8988T (cell line): Measurements from ENCODE around the gene SEPTIN2.
"Not testable (repeated sequence)": the region's sequence is repeated elsewhere in the genome, so short reads cannot be mapped to it uniquely, and the experiment has no call there.

ENCODE experiments used
- DNase-seq: peaks from one replicate; pipeline ENCODE4 v3.0.0; 2011

The SEPTIN2 gene

DNA sequence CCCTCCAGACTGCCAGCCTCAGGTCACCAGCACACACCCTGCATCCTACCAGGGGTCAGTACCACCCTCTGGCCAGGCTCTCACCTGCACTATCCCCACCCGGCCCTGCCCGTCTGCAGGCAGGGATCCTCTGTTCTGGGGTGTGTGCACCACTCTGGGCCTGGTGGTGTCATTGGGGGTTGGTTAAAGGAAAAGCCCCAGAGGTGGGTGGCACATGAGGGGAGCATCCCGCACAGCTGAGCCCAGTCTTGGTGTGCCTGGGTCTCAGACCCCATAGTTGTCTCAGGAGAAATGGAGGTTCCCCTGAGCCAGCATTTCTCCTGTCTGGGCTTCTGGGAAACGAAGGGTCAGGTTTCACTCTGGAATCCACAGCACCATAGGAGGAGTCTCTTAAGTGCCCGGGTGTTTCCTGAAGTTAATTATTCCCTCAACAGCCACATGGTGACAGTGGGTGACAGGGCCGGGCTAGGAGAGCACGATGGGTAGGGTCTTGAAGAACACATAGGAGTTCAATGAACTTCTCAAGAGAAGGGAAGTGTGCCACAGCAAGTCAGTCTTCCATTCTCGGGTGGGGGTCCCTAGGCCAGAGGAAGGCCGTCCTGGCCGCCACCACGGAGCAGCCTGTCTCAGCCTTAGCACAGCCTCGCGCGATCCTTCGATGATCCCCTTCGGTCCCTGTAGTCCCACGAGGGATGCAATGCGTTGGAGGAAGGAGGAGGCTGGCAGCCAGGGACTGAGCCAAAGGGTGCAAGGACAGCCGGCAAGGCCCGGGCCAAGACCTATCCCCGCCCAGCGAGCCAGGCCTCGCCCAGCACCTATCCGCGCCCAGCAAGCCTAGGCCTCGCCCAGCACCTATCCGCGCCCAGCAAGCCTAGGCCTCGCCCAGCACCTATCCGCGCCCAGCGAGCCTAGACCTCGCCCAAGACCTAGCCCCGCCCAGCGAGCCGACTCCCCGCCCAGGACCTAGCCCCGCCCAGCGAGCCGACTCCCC lies 39.2 kb downstream of the SEPTIN2 start:
- peak; percentile 39 for DNase-seq

DNA sequence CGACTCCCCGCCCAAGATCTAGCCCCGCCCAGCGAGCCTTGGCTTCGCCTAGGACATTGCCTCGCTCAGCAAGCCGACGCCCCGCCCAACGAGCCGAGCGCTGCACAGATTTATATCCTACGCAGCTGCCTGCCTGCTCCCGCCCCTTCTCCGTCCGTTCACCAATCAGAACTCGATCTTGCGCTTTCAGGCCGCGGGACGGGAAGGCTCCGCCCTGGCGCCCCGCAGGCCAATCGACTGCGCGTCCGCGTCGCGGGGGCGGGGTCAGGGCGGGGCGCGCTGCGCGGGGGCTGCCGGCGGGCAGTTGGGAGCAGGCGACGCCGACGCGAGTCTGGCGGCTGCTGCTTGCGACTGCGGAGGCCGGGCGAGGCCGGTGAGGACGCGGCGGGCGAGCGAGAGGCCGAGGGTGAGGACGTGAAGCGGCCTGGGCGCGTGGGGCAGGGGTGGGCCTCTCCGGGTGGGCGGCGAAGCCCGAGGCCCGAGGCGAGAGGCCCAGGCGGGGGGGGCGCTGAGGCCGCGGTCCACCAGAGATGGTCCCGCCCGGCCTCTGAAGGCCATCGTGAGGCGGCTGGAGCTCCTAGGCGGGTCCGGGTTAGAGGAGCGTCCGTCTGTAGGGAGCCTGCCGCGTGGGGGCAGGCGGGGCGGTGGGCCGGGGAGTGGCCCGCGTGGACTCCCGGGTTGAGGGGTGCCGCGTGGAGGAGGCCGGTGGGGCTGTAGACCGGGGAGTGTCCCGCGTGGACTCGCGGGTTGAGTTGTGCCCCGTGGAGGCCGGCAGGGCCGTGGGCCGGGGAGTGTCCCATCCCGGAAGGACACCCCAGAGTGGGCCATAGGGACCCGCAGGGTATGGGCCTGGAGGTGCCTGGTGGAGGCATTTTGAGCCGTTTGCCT lies 40.5 kb downstream of the SEPTIN2 start, which contains the start of gene FARP2:
TSS of gene FARP2 (plus strand) at position 303 of the 888 bp plus-strand sequence. CDS start 16,823 bp downstream, outside the sequence.
- peak; percentile 69 for DNase-seq

DNA sequence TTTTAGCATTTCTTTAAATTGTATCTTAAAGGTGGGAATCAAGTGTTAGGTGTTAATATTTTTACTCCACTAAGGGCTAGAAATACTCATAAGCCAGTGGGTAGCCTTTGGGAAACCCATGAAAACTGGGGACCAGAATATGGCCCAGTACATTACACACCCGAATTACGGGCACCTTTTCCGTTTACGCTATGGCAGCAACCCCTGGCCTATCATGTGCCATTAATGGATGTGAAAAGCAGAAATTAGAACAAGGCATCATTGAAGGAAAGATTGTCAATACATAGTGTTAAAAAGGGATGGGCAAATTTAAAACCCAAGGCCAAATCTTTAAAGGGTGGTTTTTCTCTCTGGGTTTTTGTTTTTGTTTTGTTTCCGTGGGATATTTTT lies 41.1 kb downstream of the SEPTIN2 start:
- DNase-seq, result no peak

DNA sequence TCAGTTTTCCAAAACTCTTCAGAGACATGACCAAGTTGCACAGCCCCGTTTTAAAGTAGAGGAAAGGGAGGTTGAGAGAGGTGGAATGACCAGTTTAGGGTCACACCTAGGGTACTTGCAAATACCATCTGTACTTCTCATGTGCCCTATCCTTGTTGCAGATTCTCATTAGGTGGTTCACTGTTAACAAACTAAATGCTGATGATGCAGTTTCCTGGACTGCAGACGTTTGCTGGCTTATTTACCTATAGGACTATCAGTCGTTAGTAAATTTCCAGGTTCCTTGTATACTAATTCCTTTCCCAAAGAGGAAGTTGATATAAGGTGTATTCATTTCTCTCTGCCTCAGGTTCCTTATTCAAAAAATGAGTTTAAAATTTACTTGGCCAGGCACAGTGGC lies 41.8 kb downstream of the SEPTIN2 start:
- no peak for DNase-seq

DNA sequence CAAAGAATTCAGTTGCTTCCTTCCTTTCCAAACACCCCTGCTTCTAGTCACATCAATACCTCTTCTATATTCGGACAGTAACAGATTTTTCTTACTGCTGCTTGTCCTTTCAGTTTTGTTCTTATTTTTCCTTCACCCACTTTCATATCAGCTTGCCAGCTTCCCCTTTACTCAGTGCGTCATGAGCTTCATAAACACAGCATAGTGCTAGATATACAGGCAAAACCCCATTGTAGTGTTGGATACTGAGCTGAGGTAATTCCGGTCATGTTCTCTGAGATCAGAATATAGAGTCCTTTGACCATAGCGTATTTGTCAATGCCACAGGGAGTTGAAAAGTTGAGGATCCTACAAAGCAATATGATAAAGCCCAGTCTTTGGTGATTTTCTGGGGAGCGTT lies 42.7 kb downstream of the SEPTIN2 start:
- DNase-seq, result no peak

DNA sequence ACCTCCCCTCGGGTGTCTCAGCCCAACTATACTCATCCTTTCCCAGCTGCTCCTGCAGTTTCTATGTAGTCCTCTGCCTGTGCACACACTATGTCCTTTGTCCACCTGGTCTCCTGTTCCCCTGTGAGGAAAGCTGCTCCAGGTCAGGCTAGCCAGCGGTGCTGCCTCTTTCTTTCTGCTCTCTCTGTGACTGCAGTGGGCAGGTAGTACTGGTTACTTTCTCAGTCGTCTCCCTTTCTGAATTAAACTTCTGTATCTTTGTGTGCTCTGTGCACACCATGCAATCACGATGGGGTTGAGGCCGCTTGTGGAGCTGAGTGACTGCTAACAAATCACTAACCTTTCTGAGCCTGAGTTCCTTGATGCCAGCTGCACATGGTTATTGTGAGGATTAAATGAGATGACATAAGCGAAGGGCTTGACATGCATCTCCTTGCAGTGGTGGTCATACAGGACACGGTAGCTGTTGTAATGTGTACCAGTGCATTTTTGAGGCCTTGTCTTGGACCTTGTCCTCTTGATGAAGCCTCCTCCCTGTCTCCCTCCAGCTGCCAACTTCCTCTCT lies 43.8 kb downstream of the SEPTIN2 start:
- DNase-seq, result no peak

DNA sequence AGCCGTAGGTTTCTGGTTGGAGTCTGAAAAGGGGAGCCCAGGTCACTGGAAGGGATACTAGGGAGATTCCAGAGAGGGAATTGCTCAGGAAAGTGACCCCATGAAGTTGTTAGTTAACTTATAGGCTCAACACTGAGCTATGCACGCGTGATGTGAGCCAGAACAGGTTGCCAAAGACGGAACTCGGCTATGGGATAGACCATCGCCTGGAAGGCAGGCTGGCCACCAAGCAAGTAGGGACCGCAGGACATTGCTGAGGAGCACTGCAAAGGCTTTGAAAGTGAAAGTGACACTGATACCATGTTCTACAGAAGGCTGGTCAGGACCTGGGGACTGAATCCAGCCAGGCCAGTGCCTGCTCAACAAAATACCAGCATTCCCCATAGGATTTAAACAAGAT lies 47.7 kb downstream of the SEPTIN2 start:
- no peak for DNase-seq

DNA sequence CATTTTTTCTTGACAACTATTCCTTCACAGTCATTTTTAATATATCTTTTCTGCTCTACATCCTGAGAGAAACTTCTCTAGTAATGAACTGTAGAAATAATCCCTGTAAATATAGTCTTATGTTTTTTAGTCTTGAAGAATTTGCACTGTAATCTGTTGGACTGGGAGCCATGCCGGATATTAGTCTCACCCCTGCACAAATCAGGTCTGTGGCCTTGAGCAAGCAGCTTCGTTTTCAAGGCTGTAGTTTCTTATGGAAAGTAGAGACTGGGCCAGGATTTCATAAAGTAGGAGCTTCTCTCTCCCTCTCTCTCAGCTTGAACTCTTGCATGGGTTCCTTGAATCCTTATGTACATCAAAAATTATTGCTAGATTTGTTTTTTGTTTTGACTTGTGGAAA lies 49.1 kb downstream of the SEPTIN2 start:
- no peak for DNase-seq

DNA sequence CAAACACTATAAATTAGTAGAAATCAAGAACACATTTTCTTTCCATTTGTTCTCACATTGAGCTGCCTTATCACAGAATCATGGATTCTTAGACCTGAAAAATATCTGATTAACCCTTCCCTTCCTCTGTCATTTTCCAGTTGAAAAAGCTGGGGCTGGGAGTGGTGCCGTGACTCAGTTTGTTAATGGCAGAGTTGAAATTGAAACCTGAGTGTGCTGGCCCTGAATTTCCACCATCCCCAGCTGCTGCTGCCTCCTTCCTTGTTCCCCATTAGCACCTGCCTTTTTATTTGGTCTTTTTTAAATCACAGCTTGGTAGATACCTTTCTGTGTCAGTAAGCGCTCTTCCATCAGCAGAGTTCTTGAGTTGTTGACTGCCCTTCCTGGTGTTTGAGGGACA lies 51.0 kb downstream of the SEPTIN2 start:
- DNase-seq, result no peak

DNA sequence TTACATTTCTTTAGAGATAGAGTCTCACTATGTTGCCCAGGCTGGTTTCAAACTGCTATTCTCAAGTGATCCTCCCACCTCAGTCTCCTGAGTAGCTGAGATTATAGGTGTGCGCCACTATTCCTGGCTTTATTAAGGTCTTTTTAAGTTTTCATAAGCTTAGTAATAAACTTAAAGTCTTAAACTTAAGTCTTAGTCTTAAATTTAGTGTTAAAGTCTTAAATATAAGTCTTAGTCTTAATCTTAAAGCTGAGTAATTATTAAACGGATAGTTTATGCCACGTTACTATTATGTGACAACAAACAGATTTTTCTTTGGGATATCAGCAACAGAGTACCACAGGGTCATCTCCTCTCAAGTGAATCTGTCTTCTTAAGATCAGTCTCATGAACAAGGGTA lies 52.9 kb downstream of the SEPTIN2 start:
- no peak for DNase-seq

DNA sequence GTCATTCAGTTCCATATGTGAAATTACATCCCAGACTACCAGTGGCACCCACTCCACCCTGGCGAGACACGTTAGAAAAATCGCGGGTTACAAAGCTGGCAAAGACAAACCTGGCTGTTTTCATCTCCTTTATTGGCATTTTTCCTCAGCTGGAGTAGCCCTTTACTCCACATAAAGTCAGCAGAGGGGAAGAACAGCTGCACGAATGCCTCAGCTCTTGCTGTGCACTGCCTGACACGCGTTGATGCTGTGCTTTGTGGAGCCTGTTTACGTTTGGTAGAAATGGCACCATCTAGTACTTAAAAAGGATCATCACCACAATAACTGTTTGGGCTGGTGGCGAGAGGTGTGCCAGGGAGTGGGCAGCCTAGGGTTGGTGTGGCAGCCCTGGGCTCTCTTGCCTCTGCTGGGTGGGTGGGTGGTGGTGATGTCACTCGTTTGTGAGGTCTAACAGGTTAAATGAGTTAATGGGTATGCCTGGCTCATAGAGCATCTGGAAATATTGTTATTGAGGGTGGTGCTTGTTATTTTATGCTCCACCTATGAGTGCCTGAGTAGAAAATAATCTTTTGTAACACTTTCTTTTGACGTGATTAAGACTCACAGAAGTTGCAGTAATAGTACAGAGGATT lies 56.8 kb downstream of the SEPTIN2 start:
- no peak for DNase-seq

DNA sequence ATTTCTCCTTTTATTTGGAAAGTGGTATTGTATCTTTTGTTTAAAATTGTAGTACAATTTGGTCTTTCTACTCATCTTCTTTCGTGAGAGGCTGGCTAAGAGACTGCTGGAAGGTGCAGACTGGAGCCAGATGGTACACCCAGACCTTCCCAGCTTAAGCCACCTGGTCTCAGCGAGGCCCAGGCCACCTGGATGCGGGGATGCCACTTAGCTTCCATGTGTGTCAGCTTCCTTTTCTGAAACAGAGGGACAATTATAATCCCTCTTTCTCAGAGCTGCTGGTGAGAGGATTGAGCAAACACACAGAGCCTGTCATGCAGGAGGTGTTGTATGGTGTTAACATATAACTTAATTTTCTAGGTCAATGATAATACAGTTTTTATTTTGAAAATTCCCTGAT lies 57.7 kb downstream of the SEPTIN2 start:
- DNase-seq, result no peak

DNA sequence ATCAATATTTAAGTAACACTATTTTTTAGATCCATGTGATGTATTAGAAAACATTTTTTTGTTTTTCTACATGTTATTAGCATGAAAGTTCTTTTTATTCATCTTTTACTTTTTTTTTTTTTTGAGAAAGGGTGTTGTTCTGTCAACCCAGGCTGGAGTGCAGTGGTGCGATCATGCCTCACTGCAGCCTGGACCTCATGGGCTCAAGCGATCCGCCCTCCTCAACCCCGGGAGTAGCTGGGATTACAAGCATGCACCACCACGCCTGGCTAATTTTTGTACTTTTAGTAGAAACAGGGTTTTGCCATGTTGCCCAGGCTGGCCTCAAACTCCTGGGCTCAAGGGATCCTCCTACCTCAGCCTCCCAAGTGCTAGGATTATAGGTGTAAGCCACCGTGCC lies 58.2 kb downstream of the SEPTIN2 start:
- DNase-seq, result not testable (repeated sequence)

DNA sequence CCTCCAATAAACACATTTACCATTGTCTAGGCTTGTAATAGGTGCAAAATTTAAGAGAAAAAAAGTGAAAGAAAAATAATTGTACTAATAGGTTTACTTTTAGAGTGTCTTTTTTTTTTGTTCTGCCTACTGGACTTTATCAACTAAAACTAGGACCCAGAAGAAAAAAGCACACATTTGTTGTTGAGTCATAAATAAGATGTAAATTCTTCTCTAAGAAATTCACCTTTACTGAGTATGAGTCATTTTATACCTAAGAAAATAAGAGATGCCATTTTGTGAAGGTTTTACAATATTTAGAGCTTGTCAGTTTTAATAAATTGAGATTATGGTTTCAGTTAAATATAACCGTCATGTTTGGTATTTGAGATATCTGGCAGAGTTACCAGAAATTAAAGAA lies 59.6 kb downstream of the SEPTIN2 start:
- no peak for DNase-seq

DNA sequence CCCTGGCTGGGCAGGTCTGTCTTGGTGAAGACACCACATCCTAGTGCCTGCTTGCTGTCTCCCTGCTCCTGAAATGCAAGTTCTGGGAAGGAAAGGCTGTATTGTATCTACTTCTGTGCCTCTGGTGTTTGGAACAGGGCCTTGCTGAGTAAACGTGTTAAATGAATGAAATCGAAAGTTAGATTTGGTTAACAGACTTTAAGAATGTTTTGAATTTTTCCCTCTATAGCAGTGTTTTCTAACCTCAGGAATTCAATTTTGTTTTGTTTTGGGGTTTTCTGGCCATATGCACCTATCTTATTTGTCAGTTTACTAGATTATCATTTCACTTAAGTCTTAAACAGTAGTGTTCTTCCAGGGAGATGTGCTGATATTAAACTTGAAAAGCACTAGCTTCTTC lies 61.1 kb downstream of the SEPTIN2 start:
- no peak for DNase-seq

DNA sequence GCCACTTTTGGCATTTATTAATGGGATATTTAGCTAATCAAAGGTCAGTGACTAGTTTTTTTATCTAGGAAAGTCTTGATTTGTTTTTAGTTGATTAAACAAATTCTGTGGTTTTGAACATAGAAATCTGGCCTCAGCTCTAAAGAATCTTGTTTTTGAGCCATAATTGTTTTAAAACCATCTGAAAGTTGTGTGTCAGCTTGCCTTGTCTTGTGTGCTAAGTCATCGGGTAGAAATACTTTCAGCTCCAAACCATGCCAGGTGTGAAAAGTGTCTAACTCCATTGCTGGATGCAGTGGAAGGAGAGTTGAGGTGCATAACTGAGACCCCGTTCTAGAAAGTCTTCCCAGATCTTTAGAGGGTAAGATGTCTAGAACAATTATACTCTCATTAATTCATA lies 63.1 kb downstream of the SEPTIN2 start:
- no peak for DNase-seq

DNA sequence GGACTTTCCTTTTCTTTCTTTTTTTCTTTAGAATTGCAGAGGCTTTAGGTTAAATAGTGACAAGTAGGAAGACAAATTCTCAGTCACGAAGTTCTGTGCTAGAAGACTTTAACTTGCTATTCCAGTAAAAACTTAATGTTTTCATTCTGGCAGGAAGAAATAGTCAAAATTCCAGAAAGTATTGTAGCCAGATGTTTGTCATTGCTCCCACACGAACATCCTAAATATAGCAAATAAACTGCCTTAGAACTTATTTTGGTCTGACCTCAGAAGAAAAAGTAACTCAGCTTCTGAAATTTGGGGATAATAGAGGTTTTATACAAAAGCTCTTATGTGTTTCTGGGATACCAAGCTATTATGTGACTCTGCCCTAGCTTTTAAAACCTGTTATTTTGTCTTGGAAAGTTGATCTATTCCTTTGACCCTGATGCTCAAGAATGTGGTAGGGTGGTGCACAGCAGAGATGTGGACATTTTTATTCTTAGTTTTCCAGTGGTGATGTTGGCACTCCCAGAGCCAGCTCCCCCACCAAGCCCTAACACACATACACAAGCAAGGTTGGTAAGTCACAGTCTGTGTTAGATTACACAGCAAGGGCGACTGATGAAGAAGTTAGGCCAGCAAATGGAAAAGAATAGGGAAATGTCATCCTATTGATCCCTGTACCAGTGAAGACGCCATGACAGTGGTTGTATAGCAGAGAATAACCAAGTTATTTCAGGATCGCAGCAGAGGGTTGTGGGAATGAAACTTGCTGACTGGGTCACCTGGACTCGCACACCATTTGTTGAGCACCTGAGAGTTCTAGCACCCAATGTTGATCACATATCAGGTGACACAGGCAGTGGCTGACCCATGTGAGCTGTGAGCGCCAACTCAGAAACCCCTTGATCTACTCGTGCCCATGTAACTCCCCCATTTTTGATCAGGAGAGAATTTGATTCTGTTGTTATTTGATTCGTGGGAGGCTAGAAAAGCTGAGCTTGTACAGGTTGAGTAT lies 64.1 kb downstream of the SEPTIN2 start:
- DNase-seq, result no peak

DNA sequence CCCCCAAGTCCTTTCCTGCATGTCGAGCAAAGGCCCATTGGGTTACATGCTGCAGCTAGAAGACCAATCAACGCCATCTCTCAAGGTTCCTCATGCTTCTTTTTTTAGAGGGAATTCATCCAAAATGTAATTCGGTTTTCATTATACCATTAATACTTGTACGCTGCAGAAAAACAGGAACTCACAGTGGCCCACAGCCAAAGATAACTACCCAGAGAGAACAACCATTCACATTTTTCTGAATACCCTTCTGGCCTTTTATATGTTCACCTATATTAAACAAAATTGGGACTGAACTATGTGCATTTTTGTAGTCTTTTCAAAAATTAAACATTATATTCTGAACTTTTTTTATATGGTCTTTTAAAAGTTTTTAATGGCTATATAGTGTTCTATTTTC lies 66.1 kb downstream of the SEPTIN2 start:
- DNase-seq, result no peak

DNA sequence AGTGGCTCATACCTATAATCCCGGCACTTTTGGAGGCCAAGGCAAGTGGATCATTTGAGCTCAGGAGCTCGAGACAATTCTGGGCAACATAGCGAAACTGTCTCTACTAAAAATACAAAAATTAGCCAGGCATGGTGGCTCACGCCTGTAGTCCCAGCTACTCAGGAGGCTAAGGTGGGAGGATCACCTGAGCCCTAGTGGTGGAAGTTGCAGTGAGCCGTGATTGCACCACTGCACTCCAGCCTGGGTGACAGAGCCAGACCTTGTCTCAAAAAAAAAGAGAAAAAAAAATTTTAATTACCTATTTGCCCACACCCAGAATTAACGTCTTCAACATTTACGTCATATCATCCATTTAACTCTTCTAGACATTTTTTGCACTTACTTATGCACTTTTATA lies 69.7 kb downstream of the SEPTIN2 start:
- DNase-seq, result not testable (repeated sequence)

DNA sequence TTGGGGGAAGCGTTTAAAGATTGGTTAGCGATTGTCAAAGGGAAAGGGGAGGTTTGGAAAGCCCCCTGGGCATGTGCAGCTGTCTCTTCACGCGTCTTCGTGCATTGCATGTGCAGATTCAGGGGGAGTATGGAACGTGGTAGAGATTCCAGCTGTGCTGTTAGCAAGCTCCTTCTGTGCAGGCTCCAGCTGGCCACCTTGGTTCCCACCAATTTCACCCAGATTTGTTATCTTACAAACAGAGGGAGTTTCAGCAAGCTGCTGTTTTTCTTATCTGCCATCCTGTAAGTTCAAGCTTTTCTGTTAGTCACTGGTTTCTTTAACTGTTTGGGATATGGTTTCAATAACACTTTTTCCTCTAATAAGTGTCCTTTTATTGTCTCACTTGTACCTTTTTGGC lies 70.8 kb downstream of the SEPTIN2 start:
- no peak for DNase-seq

DNA sequence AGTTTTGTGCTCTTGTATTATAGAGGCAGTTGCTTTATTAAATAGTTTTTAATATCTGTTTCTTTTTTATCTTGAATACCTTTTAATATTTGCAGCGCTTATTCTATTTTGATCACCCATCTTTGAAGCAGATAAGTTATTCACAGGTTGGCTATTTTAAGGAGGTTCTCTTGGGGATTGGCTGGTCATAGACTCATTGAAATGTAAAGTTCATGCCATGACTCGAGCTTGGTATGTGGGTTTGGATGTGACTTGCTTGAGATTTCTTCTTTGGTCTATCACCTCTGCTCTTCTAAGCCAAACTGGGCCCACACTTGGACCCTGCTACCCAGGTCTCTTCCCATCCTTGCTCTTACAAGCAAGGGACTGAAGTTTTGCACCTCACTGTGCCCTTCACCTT lies 74.0 kb downstream of the SEPTIN2 start:
- DNase-seq, result no peak
